PC-3 (cell line): Measurements from ENCODE around the gene CEBPE.

ENCODE experiments used
- CTCF ChIP-seq: fragments of 300-600 bp; sonication (generic); conservative IDR thresholded peaks from 2 replicates; pipeline ENCODE4 v1.5.1; 2017; ENCODE audit warnings: antibody characterized with exemption, low read depth, mild to moderate bottlenecking, low read length
- EZH2 ChIP-seq: fragments of 300-600 bp; sonication (generic); IDR thresholded peaks from one replicate; pipeline ENCODE4 v1.6.1; 2017; ENCODE audit warnings: antibody characterized with exemption, mild to moderate bottlenecking, low read length; ENCODE audit not compliant: unreplicated experiment

DNA sequence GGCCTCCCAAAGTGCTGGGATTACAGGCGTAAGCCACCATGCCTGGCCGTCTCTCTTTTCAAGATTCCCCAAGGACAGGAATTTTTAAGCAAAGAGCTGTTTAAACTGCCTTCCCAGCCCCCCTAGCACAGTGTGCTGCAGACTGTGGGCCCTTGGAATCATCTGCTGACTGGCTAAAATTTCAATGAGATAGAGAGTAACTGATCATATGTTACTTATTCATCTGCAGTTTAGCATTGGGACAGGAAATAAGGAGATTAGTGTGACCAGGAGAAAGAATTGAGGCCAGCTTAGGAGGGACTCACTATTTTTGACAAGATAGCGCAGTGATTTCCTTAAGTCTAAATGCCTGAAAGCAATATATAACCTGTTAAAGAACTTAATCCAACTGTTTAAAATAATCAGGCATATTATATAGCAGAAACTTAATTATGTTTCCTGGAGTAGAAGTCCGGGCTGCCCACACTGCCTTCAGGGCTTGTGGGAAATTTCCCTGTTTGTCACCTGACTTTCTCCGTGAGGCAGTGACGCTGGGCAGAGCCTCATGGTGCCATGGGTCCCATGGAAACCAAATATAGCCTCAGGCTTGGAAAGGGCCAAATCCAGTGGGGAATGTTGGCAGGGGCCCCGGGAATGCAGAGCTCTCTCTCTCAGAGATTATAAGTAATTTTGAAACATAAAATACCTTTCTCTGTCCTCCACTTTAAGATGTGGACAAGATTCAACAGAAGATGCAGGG is 22.8 kb upstream of the CEBPE start:
- TF ChIP-seq EZH2 (no peak), CTCF (no peak)
